Measurements from ENCODE around the gene ANKRD40.

The ANKRD40 gene

DNA sequence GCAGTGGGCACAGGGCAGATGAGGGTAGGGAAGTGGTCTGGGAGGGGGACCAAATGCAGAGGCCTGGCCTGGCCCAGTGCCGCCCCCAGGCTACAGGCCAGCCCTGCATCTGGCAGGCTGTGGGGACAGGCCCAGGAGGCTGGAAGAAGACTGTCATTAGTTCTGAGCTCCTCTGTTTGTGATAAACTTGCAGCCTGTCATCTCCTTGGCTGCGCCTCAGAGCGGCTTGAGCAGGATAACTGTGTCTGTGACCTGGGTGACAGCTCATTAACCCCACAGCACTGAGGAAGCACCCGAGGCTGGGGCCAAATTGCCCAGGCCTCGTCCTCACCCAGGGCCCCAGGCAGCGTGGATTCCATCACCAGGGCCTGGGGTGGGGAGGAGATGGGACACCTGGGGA is 49.1 kb downstream of the ANKRD40 start:
- no peak for TF ChIP-seq CTCF (conservative IDR thresholded peaks at IDR 0.05)
- H3K27ac ChIP-seq: no peak overlapping the region

DNA sequence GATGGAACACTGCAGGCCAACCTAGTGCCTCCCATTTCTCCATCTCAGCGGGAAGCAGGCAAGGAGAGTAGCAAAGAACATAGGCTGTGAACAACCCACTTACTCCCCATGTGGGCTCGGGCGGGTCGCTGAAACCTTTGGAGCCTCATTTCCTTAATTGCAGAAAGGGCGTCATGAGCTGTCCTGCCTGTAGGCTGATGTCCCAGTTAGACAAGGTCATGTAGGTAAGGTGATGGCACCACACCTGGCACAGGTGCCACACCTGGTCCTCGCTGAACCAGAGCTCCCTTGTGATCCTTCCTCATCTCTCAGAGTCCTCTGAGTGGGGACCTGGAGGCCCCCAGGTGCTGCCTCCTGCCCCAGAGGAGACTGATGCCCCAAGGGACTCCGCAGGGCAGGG is 50.1 kb downstream of the ANKRD40 start:
- no peak for TF ChIP-seq CTCF (conservative IDR thresholded peaks at IDR 0.05)
- H3K27ac ChIP-seq: no peak overlapping the region

- H3K27ac ChIP-seq: no peak overlapping the region
These were observed 50.7 kb downstream of the ANKRD40 start for GRCh38 chr17:50657054-50657453.

DNA sequence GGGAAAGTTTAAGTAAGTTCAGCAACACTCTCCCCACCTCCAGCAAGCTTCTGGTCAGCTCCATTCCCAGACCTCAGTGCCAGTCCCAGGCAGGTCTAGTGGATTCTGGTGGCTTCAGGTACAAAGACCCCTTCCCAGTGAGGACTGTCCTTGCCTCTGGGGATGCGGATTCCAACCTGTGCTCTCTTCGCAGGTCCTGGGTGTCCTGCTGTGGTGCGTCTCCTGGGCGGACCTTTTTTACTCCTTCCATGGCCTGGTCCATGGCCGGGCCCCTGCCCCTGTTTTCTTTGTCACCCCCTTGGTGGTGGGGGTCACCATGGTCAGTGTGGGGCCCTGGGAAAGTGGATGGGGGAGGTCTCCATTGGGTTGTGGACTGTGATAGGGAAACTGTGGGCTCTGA is 51.2 kb downstream of the ANKRD40 start:
- no peak overlapping the region for H3K27ac ChIP-seq
- no peak for TF ChIP-seq CTCF (conservative IDR thresholded peaks at IDR 0.05)

More at GRCh38 chr17:50657054-50657453, 50.7 kb downstream of the ANKRD40 start:
- TF ChIP-seq CTCF (conservative IDR thresholded peaks at IDR 0.05): no peak

DNA sequence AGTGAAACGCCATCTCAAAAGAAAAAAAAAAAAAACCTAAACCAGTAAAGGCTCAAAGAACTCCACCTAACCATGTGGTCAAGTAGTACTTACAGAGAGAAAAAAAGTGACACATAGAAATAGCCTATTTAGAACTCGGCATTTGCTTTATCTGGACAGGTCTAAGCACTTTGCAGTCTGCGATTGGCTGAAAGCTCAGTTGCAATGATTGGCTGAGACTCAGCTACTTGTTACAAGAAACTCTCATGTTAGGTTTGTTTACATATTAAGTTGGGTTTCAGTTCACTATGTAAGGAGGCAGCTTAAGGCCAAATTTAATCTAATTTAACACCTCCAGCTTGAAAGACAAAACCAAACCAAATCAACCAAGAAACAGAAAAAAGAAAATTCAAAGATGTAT is 54.0 kb downstream of the ANKRD40 start:
- no peak for TF ChIP-seq CTCF (conservative IDR thresholded peaks at IDR 0.05)
- H3K27ac ChIP-seq: no peak overlapping the region

DNA sequence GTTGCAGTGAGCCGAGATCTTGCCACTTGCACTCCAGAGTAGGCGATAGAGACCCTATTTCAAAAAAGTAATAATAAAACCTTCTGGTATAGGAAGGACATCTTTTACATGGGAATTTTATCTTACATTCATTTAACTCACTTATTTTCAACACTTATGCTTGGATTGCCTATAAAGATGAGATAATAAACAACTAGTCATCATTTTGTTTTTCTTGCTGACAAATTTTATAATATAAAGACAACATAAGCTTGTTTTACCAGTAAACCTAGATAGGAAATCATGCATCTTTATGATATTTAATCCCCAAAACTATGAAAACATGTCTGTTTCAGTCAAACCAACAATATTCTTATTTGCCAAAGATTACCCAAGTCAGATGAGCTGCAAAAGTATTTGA is 56.1 kb downstream of the ANKRD40 start:
- TF ChIP-seq CTCF (conservative IDR thresholded peaks at IDR 0.05): no peak
- no peak overlapping the region for H3K27ac ChIP-seq

- H3K27ac ChIP-seq: no peak overlapping the region
- no peak for TF ChIP-seq CTCF (conservative IDR thresholded peaks at IDR 0.05)
These were observed 58.4 kb downstream of the ANKRD40 start for GRCh38 chr17:50649042-50649908.

Data from VCaP (cell line).